Peyer's patch (tissue), 4 donors: Measurements from ENCODE around the gene CALD1. TPM values are rescaled to one million over a fixed set of nuclear protein-coding genes. Genes with fewer than 3 reads are reported as not detected.
A peak's percentile ranks its signal among the peaks of the same experiment; 100 is the strongest.

Experiments
- DNase-seq, 3 donors: peaks; one replicate each; pipeline ENCODE4 v3.0.0-alpha.2; 2017 to 2019
- H3K27ac ChIP-seq, 4 donors: fragments of 200-600 bp; sonication (generic); one replicate each; pipeline ENCODE4 v1.5.1; 2016 to 2019
- H3K27me3 ChIP-seq, 2 donors: fragments of 200-600 bp; sonication (generic); one replicate each; pipeline ENCODE4 v1.5.1; 2019
- H3K36me3 ChIP-seq, 3 donors: fragments of 200-600 bp; sonication (generic); one replicate each; pipeline ENCODE4 v1.5.1; 2016 to 2019
- H3K4me1 ChIP-seq, 4 donors: fragments of 200-600 bp; sonication (generic); one replicate each; pipeline ENCODE4 v1.5.1; 2016 to 2019
- H3K4me3 ChIP-seq, 4 donors: fragments of 200-600 bp; sonication (generic); 1 replicate in 3 of 4; 2 replicates in 1 of 4; pipeline ENCODE4 v1.5.1; 2016 to 2019; ENCODE audit warnings: mild to moderate bottlenecking in 1 of 4
- H3K9me3 ChIP-seq, 4 donors: fragments of 200-600 bp; sonication (generic); one replicate each; pipeline ENCODE4 v1.5.1; 2016 to 2019; ENCODE audit warnings: mild to moderate bottlenecking in 1 of 4
- CTCF ChIP-seq, 6 experiments: fragments of 450-650 bp in 4 of 6; fragments of 200-600 bp in 2 of 6; sonication (generic) in 1 of 6; IDR thresholded peaks; one replicate each; pipeline ENCODE4 v1.5.1; 2017 to 2019; ENCODE audit warnings: antibody characterized with exemption in 6 of 6, mild to moderate bottlenecking in 3 of 6, moderate library complexity in 1 of 6
- POLR2A ChIP-seq, 2 donors: fragments of 450-650 bp; IDR thresholded peaks; one replicate each; pipeline ENCODE4 v1.5.1; 2017; ENCODE audit warnings: antibody characterized with exemption in 2 of 2, mild to moderate bottlenecking in 2 of 2, moderate library complexity in 2 of 2
- total RNA-seq, 4 donors: library from RNA; depleted of rRNA; stranded (reverse); fragments of >200 nt; gene quantifications; one replicate each; pipeline ENCODE4 v1.1.0, GENCODE V29; 2016

The CALD1 gene
- total RNA-seq, 4 donors from 2014 or later = 39.2 to 536 (median 83.1) TPM

GRCh38 chr7:134857958-134858357 lies 78.5 kb downstream of the CALD1 start:
- H3K4me1 ChIP-seq = peaks cover 0 to 13% (median 0%) of the 10 kb centered on the region in 4 donors
- TF ChIP-seq CTCF (IDR thresholded peaks at IDR 0.05) (no peak), POLR2A (IDR thresholded peaks at IDR 0.05) (no peak)
- no peak overlapping the region for H3K27ac ChIP-seq
- no peak overlapping the region for H3K4me3 ChIP-seq
- H3K27me3 ChIP-seq = no peaks in the 10 kb centered on the region
- H3K36me3 ChIP-seq = no peaks in the 10 kb centered on the region
- DNase-seq = no peak
- H3K9me3 ChIP-seq = no peaks in the 10 kb centered on the region

- no peak overlapping the region for H3K4me3 ChIP-seq
- no peaks in the 10 kb centered on the region for H3K9me3 ChIP-seq
- H3K27ac ChIP-seq = no peak overlapping the region
- TF ChIP-seq POLR2A (IDR thresholded peaks at IDR 0.05) = no peak
- no peak for TF ChIP-seq CTCF (IDR thresholded peaks at IDR 0.05)
- no peak for DNase-seq
- no peaks in the 10 kb centered on the region for H3K36me3 ChIP-seq
- H3K27me3 ChIP-seq = no peaks in the 10 kb centered on the region
- H3K4me1 ChIP-seq = peaks cover 0 to 9% (median 0%) of the 10 kb centered on the region in 4 donors
Observed at GRCh38 chr7:134859783-134860182, 80.3 kb downstream of the CALD1 start.

GRCh38 chr7:134865001-134865845 lies 85.8 kb downstream of the CALD1 start:
- DNase-seq = no peak

GRCh38 chr7:134866617-134867016 lies 87.2 kb downstream of the CALD1 start:
- H3K9me3 ChIP-seq = no peaks in the 10 kb centered on the region
- H3K4me1 ChIP-seq = peaks cover 0 to 17% (median 0%) of the 10 kb centered on the region in 4 donors
- no peaks in the 10 kb centered on the region for H3K27me3 ChIP-seq
- TF ChIP-seq CTCF (IDR thresholded peaks at IDR 0.05) (no peak), POLR2A (IDR thresholded peaks at IDR 0.05) (no peak)
- no peak for DNase-seq
- H3K27ac ChIP-seq = peak overlapping the region in 3 of 4 donors; percentile 36 to 73 (median 51)
- no peaks in the 10 kb centered on the region for H3K36me3 ChIP-seq
- peak overlapping the region in 1 of 4 donors; percentile 12 for H3K4me3 ChIP-seq

More at GRCh38 chr7:134865001-134865845, 85.8 kb downstream of the CALD1 start:
- Histone ChIP-seq H3K4me1 (peaks cover 0 to 17% (median 0%) of the 10 kb centered on the region in 4 donors), H3K27me3 (no peaks in the 10 kb centered on the region), H3K36me3 (no peaks in the 10 kb centered on the region), H3K27ac (peak overlapping the region; percentile 23 to 73 (median 44)), H3K4me3 (no peak overlapping the region), H3K9me3 (no peaks in the 10 kb centered on the region)
- TF ChIP-seq CTCF (IDR thresholded peaks at IDR 0.05) (no peak), POLR2A (IDR thresholded peaks at IDR 0.05) (no peak)

- Histone ChIP-seq H3K9me3 (no peaks in the 10 kb centered on the region), H3K4me3 (no peak overlapping the region), H3K4me1 (peaks cover 0 to 11% (median 0%) of the 10 kb centered on the region in 4 donors), H3K27ac (peak overlapping the region in 1 of 4 donors; percentile 15), H3K27me3 (no peaks in the 10 kb centered on the region), H3K36me3 (no peaks in the 10 kb centered on the region)
- DNase-seq = no peak
- no peak for TF ChIP-seq CTCF (IDR thresholded peaks at IDR 0.05)
- TF ChIP-seq POLR2A (IDR thresholded peaks at IDR 0.05) = no peak
Observed at GRCh38 chr7:134870156-134870555, 90.7 kb downstream of the CALD1 start.
